ENCODE results near the gene NELL1.

NELL1 gene

DNA sequence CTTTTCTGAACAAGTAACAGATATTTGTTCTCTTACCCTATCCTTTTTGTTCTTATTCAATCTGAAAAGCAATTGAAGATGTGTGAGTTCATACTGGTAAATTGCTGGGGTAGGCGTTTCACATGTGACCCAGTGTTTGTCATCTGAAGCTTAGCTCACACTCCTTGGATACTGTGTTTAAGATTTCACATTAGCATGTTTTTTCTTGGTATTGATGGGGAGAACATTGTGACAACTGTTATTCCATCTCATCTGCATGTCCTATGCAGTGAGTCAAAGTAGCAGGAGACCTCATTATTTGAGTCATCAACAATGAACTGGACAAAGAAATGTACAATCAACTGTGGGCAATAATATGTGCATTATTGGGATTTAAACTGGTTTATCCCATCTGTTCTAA is 831.9 kb downstream of the NELL1 start:
- no peak for DNase-seq

DNA sequence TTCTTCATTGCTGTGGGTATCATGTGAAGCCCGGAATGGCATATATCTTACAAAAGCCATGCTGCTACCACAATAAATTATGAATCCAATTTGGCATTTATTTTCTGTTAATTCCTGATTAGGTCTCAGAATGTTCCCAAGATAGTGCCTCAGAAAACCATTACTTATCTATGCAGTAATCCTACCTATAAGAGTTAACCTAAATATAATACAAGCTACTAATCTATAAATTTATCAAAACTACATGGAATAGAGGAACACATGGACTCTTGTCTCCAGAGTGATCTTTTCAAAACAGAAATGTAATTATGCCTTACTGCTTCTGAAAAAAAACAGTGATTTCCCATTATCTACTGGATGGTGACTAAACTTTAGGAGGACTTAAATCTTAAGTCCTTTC is 835.7 kb downstream of the NELL1 start:
- DNase-seq = no peak

DNA sequence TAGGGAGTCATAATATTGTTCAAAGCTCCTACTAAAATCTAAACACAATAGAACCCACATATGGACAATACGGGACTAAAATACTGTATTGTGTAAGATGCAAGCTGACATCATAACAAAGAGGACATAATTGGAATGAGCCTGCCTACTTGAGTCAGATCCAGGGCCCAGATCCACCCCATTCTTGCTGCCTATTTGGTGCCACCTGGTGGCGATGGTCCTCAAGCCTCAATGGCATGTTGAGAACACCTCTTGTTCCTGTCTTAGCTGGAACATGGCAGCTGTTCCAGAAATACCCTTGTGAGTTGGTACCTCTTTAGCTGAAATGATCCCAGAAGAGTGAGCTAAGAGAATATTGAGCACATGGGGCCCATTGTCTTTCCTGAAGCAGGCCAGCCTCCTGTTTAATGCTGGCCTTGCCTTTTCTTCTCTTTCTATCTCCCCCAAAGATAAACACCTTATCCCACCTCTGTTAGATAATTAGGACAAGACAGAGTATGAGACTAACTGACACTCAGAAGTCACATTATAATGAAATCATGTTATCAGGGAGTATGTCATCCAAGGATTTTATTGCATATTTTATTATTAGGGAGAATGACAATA is 842.6 kb downstream of the NELL1 start:
- DNase-seq = peak; percentile 27

DNA sequence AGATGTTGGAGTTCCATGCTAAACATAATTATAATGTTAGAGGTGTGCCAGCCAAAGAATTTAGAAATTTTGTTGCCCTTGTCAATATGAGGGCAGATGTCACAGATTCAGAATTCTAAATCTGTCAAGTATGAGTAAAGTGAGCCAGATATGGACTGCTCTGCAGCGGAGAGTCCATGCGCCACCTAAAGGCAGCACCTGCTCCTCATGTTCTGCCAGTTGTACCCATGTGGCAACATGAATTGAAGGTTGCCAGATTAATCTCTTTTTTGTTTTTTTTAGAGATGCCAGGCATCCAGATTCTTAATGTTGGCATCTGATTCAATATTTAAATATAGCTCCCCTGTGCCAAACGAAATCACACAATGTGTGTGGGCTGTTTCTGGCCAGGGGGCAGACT is 844.9 kb downstream of the NELL1 start:
- no peak for DNase-seq

DNA sequence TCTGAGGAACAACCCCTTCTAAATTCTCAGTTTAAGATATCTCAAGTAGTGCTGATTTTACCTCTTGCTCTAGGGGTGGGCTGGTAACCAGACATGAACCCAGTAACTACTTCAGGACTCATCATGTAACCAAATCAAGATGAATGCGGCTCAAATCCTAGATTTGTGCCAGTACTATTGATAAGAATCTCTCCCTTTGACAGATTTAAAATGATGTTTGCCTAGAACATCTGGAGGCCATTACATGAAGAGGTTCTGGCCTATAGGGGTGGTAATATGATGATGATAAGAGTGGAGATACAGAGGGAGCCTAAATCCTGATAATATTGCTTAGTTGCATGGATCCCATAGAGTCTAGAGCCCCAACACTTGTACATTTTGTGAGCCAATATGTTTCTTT is 850.9 kb downstream of the NELL1 start:
- no peak for DNase-seq

DNA sequence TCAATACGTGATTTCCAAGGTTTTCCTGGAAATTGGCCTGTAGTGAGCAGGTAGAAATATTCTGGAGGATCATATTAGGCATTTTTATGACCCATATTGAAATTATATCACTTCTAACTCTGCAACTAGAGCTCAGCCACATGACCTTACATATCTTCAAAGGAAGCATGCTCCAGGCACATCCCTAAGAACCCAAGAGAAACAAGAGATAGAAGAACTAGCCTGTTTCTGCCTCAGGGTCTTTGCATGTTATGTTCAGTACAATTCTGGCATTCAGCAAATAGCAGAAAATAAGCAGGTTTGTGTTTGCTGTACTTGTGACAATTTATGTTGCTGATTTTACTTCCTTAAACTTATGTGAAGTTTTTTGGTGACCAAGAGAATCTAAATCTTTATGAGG is 859.8 kb downstream of the NELL1 start:
- DNase-seq = no peak

DNA sequence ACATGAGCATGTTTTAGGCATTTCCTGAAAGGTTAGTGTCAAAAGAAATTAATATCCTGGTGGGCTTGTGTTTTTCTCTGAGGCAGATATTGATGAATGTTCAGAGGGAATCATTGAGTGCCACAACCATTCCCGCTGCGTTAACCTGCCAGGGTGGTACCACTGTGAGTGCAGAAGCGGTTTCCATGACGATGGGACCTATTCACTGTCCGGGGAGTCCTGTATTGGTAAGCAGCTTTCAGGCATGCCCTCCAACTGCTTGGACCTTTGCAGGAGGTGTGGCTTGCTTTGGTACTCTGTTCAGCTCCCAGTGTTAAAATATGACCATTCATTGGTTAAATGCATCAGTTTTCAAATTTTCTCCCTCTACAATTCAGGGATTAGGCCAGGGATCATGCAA is 864.9 kb downstream of the NELL1 start:
- no peak for DNase-seq

DNA sequence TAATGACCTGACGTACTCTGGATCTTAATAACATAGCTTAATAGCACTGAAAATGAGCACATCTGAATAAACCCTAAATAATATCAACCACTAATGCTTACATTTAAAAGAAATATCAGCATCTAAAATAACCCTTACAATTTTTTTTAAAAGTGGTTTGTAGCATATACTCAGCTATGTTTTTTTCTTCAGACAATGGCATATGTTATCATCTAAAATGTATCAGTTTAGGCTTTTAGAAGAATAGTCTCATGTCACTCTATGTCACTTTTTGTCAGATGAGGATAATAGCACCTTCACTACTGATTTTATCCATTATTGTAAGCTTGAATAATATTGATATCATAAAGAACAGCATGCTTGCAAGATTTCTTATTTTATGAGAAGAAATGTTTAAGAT is 868.6 kb downstream of the NELL1 start:
- DNase-seq = no peak

DNA sequence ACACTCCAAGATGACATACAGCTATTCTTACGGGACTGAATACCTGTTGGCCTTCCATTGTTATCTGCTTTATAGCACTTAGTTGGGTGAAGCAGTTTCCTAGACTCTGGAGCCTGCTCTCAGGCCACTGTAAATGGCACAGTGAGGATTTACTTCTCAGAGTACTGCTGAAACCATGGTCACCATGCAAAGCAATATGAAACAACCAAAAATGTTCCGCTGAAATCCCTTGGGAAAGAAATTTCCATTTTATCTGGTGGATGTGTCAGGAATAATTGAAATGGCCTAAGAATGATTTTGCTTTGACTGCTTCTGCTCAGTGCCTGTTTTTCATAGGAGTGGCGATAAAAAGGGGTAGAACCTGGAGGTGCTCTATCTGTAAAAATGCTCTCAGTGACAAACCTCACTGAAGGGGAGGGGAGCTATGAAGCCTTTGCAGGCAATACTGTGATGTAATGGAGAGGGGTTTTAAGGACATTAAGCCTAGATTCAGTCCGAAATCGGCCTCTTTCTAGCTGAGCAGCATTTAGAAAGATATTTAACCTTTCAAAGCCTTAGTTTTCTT is 871.9 kb downstream of the NELL1 start:
- DNase-seq = no peak

DNA sequence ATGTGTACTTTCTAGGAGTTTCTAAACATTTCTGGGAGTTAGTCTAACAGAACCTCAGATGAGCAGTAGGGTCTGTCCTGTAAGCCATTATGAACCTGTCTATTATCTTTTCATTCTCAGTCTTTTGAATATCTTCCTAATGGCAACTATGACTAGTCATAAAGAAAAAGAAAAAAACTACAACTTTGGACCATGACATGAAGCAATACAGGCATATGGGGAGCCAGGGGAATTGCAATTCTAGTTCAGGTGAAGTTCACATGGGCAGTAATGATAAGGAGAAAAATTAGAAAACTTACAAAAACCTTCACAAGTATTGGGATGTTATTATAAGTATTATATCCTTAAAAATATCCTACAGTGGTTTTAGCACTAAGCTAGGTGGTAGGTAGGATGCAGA is 874.5 kb downstream of the NELL1 start:
- no peak for DNase-seq

DNA sequence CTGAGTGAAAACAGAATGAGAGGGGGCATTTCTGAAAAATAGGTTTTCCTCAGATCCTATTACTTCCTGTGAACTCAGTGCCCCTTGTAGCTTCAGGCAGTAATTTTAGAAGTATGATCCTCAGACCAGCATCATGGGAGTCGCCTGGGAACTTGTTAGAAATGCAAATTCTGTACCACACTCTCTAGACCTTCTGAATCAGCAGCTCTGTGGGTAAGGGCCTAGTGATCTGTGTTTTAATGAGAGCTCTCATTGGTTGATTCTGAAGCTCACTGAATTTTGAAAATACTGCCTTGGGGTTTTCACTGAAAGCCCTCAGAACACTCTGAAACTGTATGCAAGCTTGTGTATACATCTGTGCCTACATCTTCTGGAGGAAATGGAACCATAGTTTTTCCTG is 876.3 kb downstream of the NELL1 start:
- DNase-seq = no peak

DNA sequence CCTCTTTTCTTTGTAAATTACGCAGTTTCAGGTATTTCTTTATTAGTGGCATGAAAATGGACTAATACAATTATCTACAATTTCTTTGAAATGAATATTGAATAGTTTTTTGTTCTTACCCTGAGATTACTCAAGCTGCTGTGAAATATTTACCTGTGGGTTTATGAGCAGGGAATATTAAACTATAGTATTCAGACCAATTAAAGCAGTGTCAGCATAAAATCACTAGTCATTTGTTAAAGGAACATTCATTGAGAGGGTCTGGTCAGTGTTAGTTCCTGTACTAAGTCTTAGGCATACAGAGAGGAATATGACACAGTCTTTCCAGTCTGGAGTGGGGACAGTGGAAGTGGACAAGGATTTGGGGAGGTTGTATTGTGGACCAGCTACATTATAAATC is 877.3 kb downstream of the NELL1 start:
- DNase-seq = no peak

DNA sequence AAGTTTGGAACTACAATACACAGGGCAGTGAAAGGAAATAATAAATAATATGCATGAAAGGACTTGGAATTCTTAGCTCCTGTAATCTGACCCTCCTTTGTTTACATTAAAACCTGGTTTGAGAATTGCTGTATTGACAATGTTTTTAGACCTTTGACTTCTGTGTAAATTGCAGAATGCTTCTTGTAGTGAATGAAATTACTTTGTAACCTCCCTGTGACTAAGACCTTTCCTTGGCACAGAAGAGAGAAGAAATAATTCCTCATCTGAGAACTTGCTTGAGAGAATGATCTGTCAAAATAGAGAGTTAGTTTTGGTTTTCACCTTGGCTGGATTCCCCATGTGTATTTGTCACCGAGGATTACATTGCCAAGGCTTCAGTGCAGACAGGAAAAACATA is 883.5 kb downstream of the NELL1 start:
- DNase-seq = peak; percentile 12

DNA sequence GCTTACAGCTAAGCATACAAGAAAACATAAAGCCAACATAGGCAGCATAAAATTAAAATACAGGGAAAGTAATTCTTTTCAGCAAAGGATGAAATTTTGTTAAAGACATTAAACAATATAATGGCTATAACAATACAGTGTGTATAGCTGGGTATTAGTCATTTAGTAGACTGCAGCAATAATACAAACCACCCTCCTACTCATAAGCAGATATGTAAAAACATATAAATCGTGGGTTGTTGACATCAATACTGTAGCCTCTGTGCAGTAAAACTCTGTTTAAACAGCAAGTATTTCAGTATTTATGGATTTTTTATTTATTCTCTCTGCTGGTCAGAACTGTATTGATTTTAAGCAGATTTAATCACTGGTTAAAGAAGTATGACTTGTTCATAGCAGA is 884.4 kb downstream of the NELL1 start:
- DNase-seq = no peak

DNA sequence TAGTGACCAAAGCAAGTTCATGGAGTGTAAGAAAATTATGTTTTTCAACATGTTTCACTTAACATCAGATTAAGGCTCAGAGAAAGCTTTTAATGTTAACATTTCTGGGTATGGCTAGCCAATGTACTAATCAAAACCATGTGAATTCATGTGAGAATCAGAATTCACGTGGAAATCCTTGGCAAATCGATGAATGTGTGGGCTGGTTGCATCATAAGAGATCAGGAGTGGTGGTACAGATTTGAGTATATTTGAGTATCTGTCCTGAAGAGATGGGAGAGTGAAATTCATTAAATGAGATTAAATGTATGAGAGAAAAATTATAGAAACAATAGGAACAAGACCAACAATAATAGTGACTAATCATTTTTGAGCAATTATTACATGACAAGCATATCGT is 884.9 kb downstream of the NELL1 start:
- peak; percentile 6 for DNase-seq

DNA sequence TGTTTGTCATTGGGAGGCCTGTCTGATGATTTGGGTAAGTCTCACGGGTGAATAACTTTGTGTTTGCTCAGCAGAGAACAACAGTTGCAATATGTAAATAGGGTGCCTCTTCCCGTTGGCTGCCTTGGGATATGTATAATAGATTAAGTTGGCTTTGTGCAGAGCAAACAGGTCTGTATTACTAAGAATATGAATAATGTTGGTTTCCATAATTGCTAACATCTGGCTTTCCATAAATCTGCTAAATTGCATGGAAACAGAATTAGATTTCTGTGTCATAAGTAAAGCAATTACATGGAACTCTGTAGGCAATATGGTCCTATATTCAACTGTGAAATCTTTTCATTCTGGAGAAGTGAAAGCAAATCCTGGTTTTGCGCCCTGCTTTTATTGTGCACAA is 887.5 kb downstream of the NELL1 start:
- DNase-seq = peak; percentile 31

DNA sequence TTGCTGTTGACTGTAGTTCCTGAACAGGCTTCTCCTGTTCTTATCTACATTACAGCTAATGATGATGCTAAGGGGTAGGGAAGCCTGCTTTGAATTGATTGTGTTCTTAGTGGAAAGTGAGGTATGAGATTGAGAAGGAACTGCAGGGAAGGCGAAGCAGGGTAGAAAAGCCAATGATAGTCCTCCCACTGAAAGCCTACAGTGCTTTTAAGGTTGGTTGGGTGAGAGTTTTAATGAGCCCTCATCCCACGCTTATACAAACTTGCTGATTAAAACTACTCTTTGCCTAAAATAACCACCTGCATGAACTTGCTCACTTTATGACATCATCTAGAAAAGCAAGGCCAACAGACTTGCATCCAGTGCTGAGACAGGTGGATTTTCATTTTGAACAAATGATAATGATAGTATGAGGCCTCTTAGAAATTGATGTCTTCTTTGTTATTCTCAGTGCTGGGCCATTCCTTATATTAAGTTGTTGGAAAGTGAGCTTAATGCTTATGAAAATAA is 891.1 kb downstream of the NELL1 start:
- DNase-seq = no peak

DNA sequence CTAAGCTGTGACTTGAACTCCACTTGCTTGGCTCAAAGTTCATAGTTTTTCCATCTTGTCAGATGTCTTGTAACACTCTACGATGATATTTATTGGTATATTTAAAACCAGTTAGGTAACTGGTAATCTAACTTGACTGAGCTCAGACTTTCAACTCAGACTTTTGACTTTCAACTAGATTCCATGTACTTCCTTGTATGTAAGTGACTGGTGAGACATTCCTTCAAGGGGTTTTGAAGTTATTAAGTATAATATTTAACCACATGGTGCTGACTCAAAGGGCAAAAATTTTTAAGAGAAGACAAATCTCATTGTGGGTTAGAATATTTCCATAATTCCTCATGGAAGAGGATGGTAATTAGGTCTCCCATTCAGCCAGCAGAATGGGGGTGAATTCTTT is 892.2 kb downstream of the NELL1 start:
- peak; percentile 77 for DNase-seq

DNA sequence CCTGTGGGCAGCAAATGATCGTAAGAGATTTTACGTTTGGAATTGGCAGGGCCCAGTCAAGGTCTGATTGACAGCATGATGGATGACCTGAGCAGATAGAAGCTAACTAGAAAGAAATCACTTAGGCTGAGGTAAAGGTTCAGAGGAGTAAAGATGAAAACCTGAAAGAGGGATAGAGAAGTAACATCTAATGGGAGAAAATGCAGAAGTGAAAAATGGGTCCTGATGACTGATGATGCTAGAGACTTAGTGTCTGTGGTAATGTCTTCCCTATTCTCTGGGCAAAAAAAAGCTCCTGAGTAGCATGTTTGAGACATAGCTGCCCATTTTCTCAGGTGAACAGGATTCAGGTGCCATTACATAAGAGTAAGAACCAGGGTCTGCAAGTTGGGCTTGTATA is 894.7 kb downstream of the NELL1 start:
- no peak for DNase-seq

DNA sequence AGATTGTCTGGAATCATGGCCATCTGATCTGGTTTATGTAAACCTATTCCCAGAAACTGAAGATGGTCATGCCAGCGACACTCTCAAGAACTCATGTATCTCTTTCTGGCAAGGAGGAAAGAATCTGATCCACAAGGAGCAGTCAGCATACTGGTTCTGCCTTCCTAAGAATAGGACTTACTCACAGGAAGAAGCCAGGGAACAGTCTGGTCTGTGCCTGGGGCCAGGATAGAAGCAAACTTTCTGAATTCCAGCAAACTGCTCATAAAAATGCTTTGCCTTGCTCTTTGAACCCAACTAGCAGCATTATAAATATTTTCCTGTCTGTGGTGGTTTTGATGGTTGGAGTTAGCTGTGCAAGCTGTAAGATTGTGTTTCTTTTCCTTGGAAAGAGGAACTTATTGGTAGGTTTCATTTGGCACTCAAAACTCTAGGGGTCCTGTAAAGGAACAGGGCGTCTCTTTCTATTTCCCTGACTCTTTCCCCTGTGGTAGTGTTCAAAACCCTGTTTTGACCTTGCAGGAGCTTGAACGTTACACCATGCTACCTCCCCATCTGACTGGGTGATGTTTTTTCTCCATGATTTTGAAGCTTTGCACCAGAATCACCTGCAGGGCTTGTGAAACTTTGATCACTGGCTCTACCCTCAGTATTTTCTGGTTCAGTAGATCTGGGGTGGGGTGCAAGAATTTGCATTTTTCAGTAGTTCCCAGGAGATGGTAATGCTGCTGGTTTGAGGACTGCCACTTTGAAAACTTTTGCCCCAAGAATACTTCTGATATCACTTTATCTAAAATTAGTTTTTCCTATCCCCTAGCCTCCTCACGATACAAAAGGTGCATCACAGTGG is 895.7 kb downstream of the NELL1 start:
- peak; percentile 19 for DNase-seq

DNA sequence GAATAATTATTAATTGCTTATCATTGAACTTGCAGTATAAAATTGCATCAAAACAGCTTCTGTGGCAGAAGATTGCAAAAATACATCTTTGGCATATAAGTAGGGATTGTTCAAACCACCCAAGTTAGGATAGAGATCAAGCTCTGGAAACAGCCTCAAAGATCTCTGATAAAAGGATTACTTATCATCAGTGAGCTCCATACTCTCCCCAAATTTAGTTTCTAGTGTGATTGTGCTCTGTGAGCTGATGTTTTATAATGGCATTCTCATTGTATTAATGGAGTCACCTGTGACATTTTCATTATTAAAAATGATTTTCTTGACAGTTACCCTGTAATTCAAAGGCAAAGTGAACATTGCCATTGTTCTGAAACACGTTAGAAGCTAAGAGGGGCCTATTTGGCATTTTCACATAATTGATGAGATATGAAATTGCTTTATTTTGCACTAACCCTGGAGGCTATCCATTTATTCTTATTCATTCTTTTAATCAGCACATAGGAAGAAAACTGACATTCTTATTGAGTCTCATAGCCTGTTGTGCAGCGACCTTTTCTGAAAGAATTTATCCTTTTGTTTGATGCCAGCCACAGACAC is 897.2 kb downstream of the NELL1 start:
- DNase-seq = no peak

DNA sequence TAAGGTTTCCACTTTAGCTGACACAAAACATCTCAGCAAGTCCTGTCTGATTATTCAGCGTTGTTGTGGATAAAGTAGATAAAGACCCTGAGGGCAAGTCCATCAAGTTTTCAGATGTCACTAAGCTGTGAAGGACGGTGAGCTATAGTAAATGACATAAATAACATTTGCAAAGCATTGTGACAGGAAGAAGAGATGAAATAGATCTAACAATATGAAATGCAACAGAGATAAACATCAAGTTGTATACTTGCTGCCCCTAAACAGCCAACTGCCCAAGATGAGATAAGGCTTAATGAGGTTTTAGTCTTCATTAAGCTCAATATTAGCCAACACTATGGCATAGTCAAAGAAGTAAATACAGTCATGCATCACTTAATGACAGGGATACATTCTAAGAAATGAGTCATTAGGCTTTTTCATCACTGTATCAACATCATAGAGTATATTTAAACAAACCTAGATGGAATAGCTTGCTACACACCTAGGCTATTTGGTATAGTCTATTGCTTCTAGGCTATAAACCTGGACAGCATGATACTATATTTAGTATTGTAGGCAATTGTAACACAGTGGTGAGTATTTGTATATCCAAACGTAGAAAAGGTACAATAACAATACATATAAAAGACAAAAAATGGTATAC is 898.4 kb downstream of the NELL1 start:
- DNase-seq = no peak

DNA sequence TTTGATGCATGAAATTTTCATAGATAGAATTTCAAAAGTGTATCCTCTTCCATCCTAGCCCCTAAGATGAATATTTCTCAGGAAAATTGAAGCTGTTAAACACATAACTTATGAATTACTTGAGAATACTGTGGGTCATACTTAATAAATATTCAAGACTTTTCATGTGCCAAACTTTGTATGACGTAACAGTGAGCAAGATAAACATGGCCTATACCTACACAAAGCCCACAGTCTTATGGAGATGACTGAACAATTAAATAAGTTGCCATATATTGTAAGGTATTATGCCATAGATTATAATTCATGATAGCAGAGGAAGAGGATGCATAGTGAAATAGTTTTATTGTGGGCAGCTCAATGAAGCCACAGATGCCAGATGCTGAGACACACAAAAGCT is 902.8 kb downstream of the NELL1 start:
- DNase-seq = no peak

Measured in fibroblast of skin of scalp (primary cell).